HepG2 (cell line): ENCODE measurements around the gene AUP1. TPM values are rescaled to one million over a fixed set of nuclear protein-coding genes. Genes with fewer than 3 reads are reported as not detected.

Source experiments
- CSRNP1 ChIP-seq: sonication (generic); formaldehyde crosslinking; IDR thresholded peaks from 2 replicates; pipeline ENCODE4 v1.8.1; 2023; ENCODE audit warnings: mild to moderate bottlenecking, missing genetic modification reagents
- HNF1A ChIP-seq, 2 experiments: sonication (generic) in 1 of 2; formaldehyde crosslinking in 1 of 2; IDR thresholded peaks; 2 replicates each; pipeline versions ENCODE4 v1.4.0 to v1.6.1; 2016 to 2020; ENCODE audit warnings: borderline replicate concordance in 1 of 2, low read depth in 1 of 2, mild to moderate bottlenecking in 1 of 2, missing genetic modification reagents in 1 of 2
- KAT7 ChIP-seq: IDR thresholded peaks from 2 replicates; pipeline ENCODE4 v1.6.1; 2018; ENCODE audit warnings: borderline replicate concordance, missing compliant biosample characterization
- KLF16 ChIP-seq, 2 experiments: sonication (generic) in 1 of 2; formaldehyde crosslinking in 1 of 2; IDR thresholded peaks; 2 replicates each; pipeline versions ENCODE4 v1.6.1 to v1.8.0; 2016 to 2023; ENCODE audit warnings: missing genetic modification reagents in 2 of 2, missing compliant biosample characterization in 1 of 2
- ZBTB1 ChIP-seq: sonication (generic); formaldehyde crosslinking; IDR thresholded peaks from 2 replicates; pipeline ENCODE4 v1.4.0; 2020; ENCODE audit warnings: missing genetic modification reagents, borderline replicate concordance
- ZNF205 ChIP-seq: IDR thresholded peaks from 2 replicates; pipeline ENCODE4 v1.6.1; 2018; ENCODE audit warnings: missing biosample characterization, missing genetic modification reagents
- ZNF557 ChIP-seq: sonication (generic); formaldehyde crosslinking; IDR thresholded peaks from 2 replicates; pipeline ENCODE4 v1.4.0; 2020; ENCODE audit warnings: missing genetic modification reagents
- ZNF841 ChIP-seq: sonication (generic); formaldehyde crosslinking; IDR thresholded peaks from 2 replicates; pipeline ENCODE4 v1.8.1; 2023; ENCODE audit warnings: missing genetic modification reagents, borderline replicate concordance
- polyA plus RNA-seq, 8 experiments: library from polyadenylated mRNA; depleted of rRNA in 3 of 8; stranded (reverse) in 7 of 8; unstranded in 1 of 8; fragments of >200 nt; fragmentation: Illumina TruSeq in 4 of 8; extraction: Trizol in 4 of 8; gene quantifications; 2 replicates each; pipeline versions ENCODE4 v1.2.1 to v1.2.3, GENCODE V29; 2011 to 2016; ENCODE audit warnings: low read depth in 4 of 8, missing spikeins in 1 of 8, mixed read lengths in 1 of 8; ENCODE audit not compliant: insufficient read depth in 1 of 8
- total RNA-seq, 5 experiments: library from RNA; depleted of rRNA; stranded (reverse); fragments of >200 nt; fragmentation: Illumina TruSeq; extraction: Trizol; gene quantifications; 2 replicates each; pipeline ENCODE4 v1.2.3, GENCODE V29; 2016; ENCODE audit warnings: low read depth in 1 of 5
- TF ChIP-seq, protein P1 (sequence below): sonication (generic); formaldehyde crosslinking; IDR thresholded peaks from 2 replicates; pipeline ENCODE4 v1.9.0; 2021; ENCODE audit warnings: mild to moderate bottlenecking, missing genetic modification reagents

The AUP1 gene
- total and polyA plus RNA-seq, 2 of the 13 experiments (the other 11 are each of a cell fraction or from before 2014, with no cell fraction given) = 174 to 267 TPM

DNA sequence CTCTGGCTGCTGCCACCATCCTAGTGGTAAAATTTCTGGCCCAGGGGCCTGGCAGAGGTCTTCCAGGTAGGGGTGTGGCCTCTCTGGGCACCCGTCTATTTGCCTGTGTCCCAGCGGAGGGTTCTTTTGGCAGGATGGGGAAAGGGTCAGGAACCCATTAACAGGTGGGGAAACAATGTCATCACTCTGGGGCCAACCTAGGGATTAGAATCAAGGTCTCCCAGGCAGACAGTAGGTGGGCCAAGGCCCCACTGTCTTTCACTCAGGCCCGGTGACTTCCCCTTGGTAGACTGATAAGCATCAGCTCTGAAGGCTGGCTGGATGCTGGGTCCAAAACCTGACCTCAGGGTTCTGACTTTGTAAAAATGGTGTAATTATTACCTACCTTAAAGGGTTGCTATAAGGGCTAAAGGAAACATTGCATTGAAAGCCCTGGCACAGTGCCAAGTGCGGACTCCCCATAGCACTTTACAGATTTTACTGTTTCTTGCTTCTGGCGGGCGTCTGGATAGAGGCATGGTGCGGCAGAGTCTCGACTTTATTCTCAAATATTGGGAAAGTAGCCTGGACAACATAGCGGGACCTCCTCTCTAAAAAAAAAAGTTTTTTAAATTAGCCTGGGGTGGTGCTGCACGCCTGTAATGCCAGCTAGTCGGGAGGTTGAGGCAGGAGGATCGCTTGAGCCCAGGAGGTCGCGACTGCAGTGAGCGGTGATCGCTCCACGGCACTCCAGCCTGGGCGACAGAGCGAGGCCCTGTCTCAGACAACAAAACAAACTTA, 32.3 kb downstream of the AUP1 start (continued):
- TF ChIP-seq ZBTB1 (CRISPR knock-in tag) (no peak), HNF1A (IDR thresholded peaks at IDR 0.05; ENCODE audit: low read depth) (peak; percentile 65; the same call in 1 of the 2 replicates), HNF1A (CRISPR knock-in tag; IDR thresholded peaks at IDR 0.05; ENCODE audit: borderline replicate concordance) (peak; percentile 66), CSRNP1 (CRISPR knock-in tag) (0 out of 2 replicates have a peak, but pooled peaks have one; percentile 59), KLF16 (CRISPR knock-in tag; IDR thresholded peaks at IDR 0.05) (0 out of 4 replicates have a peak, but pooled peaks of 1 of the 2 experiments have one; percentile 3), KAT7 (CRISPR knock-in tag) (0 out of 2 replicates have a peak, but pooled peaks have one; percentile 35), ZNF841 (no peak), ZNF205 (no peak), ZNF557 (CRISPR knock-in tag) (no peak)
- TF ChIP-seq, protein P1, sequence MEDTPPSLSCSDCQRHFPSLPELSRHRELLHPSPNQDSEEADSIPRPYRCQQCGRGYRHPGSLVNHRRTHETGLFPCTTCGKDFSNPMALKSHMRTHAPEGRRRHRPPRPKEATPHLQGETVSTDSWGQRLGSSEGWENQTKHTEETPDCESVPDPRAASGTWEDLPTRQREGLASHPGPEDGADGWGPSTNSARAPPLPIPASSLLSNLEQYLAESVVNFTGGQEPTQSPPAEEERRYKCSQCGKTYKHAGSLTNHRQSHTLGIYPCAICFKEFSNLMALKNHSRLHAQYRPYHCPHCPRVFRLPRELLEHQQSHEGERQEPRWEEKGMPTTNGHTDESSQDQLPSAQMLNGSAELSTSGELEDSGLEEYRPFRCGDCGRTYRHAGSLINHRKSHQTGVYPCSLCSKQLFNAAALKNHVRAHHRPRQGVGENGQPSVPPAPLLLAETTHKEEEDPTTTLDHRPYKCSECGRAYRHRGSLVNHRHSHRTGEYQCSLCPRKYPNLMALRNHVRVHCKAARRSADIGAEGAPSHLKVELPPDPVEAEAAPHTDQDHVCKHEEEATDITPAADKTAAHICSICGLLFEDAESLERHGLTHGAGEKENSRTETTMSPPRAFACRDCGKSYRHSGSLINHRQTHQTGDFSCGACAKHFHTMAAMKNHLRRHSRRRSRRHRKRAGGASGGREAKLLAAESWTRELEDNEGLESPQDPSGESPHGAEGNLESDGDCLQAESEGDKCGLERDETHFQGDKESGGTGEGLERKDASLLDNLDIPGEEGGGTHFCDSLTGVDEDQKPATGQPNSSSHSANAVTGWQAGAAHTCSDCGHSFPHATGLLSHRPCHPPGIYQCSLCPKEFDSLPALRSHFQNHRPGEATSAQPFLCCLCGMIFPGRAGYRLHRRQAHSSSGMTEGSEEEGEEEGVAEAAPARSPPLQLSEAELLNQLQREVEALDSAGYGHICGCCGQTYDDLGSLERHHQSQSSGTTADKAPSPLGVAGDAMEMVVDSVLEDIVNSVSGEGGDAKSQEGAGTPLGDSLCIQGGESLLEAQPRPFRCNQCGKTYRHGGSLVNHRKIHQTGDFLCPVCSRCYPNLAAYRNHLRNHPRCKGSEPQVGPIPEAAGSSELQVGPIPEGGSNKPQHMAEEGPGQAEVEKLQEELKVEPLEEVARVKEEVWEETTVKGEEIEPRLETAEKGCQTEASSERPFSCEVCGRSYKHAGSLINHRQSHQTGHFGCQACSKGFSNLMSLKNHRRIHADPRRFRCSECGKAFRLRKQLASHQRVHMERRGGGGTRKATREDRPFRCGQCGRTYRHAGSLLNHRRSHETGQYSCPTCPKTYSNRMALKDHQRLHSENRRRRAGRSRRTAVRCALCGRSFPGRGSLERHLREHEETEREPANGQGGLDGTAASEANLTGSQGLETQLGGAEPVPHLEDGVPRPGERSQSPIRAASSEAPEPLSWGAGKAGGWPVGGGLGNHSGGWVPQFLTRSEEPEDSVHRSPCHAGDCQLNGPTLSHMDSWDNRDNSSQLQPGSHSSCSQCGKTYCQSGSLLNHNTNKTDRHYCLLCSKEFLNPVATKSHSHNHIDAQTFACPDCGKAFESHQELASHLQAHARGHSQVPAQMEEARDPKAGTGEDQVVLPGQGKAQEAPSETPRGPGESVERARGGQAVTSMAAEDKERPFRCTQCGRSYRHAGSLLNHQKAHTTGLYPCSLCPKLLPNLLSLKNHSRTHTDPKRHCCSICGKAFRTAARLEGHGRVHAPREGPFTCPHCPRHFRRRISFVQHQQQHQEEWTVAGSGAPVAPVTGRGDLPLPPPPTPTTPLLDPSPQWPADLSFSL (CRISPR knock-in tag) = no peak
